GM06990 (cell line): Measurements from ENCODE around the gene LLGL1.

Experiments
- DNase-seq: peaks from one replicate; pipeline ENCODE4 v3.0.0-alpha.2; 2011; ENCODE audit not compliant: insufficient read length; ENCODE audit errors: extremely low read depth
- H3K27me3 ChIP-seq: replicated peaks from 2 replicates; pipeline ENCODE4 v1.6.0; 2011; ENCODE audit warnings: low read length; ENCODE audit not compliant: control insufficient read depth, insufficient read depth
- H3K36me3 ChIP-seq: 2 replicates; pipeline ENCODE4 v1.5.1; 2011; ENCODE audit warnings: low read length; ENCODE audit not compliant: control insufficient read depth, insufficient read depth
- H3K4me3 ChIP-seq: replicated peaks from 2 replicates; pipeline ENCODE4 v1.5.1; 2011; ENCODE audit warnings: low read depth, mild to moderate bottlenecking, control low read depth, low read length
- TF ChIP-seq, protein P1 (sequence below): IDR thresholded peaks from 2 replicates; pipeline ENCODE4 v1.5.1; 2011; ENCODE audit warnings: low read length, control low read depth, mild to moderate bottlenecking, inconsistent platforms; ENCODE audit not compliant: insufficient read depth, poor library complexity, severe bottlenecking

LLGL1 gene

GRCh38 chr17:18225121-18225641 lies at the start of gene LLGL1:
TSS of gene LLGL1 (plus strand) at chr17:18225635. CDS start at chr17:18225683, 48 bp downstream.
- DNase-seq: peak; percentile 95
- H3K36me3 ChIP-seq: no peaks in the 10 kb centered on the region

DNA sequence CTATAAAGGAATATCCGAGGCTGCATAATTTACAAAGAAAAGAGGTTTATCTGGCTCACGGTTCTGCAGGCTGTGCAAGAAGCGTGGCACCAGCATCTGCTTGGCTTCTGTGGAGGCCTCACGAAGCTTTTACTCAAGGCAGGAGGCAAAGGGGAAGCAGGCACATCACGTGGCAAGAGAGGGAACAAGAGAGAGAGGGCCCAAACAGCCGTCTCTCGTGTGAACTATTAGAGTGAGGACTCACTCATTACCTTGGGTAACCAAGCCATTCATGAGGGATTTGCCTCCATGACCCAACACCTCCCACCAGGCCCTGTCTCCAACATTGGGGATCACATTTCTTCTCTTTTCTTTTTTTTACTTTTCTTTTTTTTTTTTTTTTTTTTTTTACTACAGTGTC lies 49.3 kb upstream of the LLGL1 start:
- TF ChIP-seq, protein P1, sequence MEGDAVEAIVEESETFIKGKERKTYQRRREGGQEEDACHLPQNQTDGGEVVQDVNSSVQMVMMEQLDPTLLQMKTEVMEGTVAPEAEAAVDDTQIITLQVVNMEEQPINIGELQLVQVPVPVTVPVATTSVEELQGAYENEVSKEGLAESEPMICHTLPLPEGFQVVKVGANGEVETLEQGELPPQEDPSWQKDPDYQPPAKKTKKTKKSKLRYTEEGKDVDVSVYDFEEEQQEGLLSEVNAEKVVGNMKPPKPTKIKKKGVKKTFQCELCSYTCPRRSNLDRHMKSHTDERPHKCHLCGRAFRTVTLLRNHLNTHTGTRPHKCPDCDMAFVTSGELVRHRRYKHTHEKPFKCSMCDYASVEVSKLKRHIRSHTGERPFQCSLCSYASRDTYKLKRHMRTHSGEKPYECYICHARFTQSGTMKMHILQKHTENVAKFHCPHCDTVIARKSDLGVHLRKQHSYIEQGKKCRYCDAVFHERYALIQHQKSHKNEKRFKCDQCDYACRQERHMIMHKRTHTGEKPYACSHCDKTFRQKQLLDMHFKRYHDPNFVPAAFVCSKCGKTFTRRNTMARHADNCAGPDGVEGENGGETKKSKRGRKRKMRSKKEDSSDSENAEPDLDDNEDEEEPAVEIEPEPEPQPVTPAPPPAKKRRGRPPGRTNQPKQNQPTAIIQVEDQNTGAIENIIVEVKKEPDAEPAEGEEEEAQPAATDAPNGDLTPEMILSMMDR: no peak
- Histone ChIP-seq H3K27me3 (no peaks in the 10 kb centered on the region), H3K4me3 (no peak overlapping the region), H3K36me3 (no peaks in the 10 kb centered on the region)
- DNase-seq: no peak

More at GRCh38 chr17:18225121-18225641, at the start of gene LLGL1:
- TF ChIP-seq, protein P1: no peak
- H3K27me3 ChIP-seq: no peaks in the 10 kb centered on the region; the same call in 1 of the 2 replicates
- peak within 1 kb of the TSS; percentile 64 for H3K4me3 ChIP-seq

GRCh38 chr17:18177133-18177532 lies 48.3 kb upstream of the LLGL1 start:
- TF ChIP-seq, protein P1: no peak
- H3K36me3 ChIP-seq: no peaks in the 10 kb centered on the region

GRCh38 chr17:18177722-18178121 lies 47.7 kb upstream of the LLGL1 start:
- TF ChIP-seq, protein P1: no peak
- DNase-seq: no peak
- H3K36me3 ChIP-seq: no peaks in the 10 kb centered on the region
- no peaks in the 10 kb centered on the region for H3K27me3 ChIP-seq
- H3K4me3 ChIP-seq: no peak overlapping the region

More at GRCh38 chr17:18177133-18177532, 48.3 kb upstream of the LLGL1 start:
- no peak for DNase-seq
- H3K4me3 ChIP-seq: no peak overlapping the region
- H3K27me3 ChIP-seq: no peaks in the 10 kb centered on the region

DNA sequence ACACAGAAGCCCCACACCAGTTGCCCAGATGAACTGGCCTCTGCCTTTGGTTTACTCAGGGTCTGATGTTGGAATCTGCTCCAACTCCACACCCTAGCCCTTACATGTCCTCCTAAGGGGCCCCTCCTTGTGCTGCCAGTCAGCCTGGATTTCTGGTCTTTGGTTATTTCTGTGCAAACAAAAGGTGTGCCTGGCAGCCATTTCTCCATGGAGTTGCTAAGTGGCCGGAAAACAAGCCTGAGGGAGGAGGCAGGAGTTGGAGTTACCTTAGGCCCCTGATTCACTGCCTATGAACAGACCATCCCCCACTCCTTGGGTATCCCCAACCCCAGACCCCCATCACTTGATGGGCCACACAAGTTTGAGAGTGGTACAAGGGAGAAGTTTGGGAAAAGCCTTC lies 46.2 kb upstream of the LLGL1 start:
- DNase-seq: no peak
- TF ChIP-seq, protein P1: no peak
- Histone ChIP-seq H3K36me3 (no peaks in the 10 kb centered on the region), H3K27me3 (no peaks in the 10 kb centered on the region), H3K4me3 (no peak overlapping the region)

DNA sequence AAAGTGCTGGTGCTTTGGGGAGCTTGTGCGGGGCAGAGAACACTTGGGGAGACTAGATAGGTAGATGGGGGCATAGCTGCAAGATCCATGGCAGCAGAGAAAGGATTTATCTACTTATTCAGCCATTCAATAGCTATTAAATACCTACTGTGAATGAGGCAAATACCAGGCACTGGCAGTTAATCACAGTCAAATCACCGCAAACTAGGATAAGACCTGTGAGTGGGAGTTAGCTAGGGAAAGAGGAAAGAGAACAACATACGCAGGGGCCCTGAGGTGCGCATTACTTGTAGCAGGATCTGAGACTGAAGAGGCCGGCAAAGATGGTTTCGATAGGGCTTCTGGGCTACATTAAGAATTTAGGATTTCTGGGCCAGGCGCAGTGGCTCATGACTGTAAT lies 45.6 kb upstream of the LLGL1 start:
- no peak overlapping the region for H3K4me3 ChIP-seq
- DNase-seq: no peak
- H3K36me3 ChIP-seq: no peaks in the 10 kb centered on the region
- no peaks in the 10 kb centered on the region for H3K27me3 ChIP-seq
- TF ChIP-seq, protein P1: no peak
